ENCODE measurements around the gene SCYL2. TPM values are rescaled to one million over a fixed set of nuclear protein-coding genes. Genes with fewer than 3 reads are reported as not detected.

The SCYL2 gene
- total RNA-seq, 1 experiment from 2014 or later = 37.1 TPM

- TF ChIP-seq ZNF219 (CRISPR knock-in tag; IDR thresholded peaks at IDR 0.05; ENCODE audit: borderline replicate concordance) = no peak
- TF ChIP-seq ATF6 (CRISPR knock-in tag; IDR thresholded peaks at IDR 0.05) = no peak
- TF ChIP-seq ZNF423 (CRISPR knock-in tag; IDR thresholded peaks at IDR 0.05) = no peak
- no peak for TF ChIP-seq GABPB1 (CRISPR knock-in tag; IDR thresholded peaks at IDR 0.05)
- TF ChIP-seq ZNF416 (CRISPR knock-in tag; IDR thresholded peaks at IDR 0.05) = no peak
- H3K9me3 Mint-ChIP-seq = no peaks in the 10 kb centered on the region
- no peak overlapping the region for H3K27ac Mint-ChIP-seq
- no peak overlapping the region for H3K4me3 Mint-ChIP-seq
- H3K27me3 Mint-ChIP-seq (ENCODE audit: low read depth) = no peaks in the 10 kb centered on the region
- ATAC-seq (no peak), DNase-seq (ENCODE audit: low spot score) (no peak)
- ChIA-PET POLR2A (no interaction called here), CTCF (interaction anchor here (0.6 to 0.8 kb wide), 2 partner anchors 72 to 437 kb away, joined by 3 read pairs; no protein-coding TSS in a partner anchor)
- no peaks in the 10 kb centered on the region for H3K4me1 Mint-ChIP-seq
- H3K36me3 Mint-ChIP-seq = peaks cover 22% of the 10 kb centered on the region
These were observed 65.9 kb downstream of the SCYL2 start for GRCh38 chr12:100332852-100333251.

GRCh38 chr12:100337299-100337698, 70.3 kb downstream of the SCYL2 start:
- H3K27ac Mint-ChIP-seq = no peak overlapping the region
- DNase-seq (ENCODE audit: low spot score) (no peak), ATAC-seq (no peak)
- POLR2A ChIA-PET = no interaction called here
- TF ChIP-seq NR1H2 (CRISPR knock-in tag; IDR thresholded peaks at IDR 0.05) (no peak), FOXJ3 (CRISPR knock-in tag; IDR thresholded peaks at IDR 0.05; ENCODE audit: borderline replicate concordance) (no peak), EMX1 (CRISPR knock-in tag; IDR thresholded peaks at IDR 0.05) (no peak)
- H3K4me3 Mint-ChIP-seq = no peak overlapping the region
- CTCF ChIA-PET = interaction anchor here (1.1 kb wide), 1 partner anchor 67 kb away, joined by 3 read pairs; no protein-coding TSS in a partner anchor
- peaks cover under 1% of the 10 kb centered on the region; the same call in 1 of the 2 replicates for H3K9me3 Mint-ChIP-seq
- no peaks in the 10 kb centered on the region for H3K27me3 Mint-ChIP-seq (ENCODE audit: low read depth)
- H3K4me1 Mint-ChIP-seq = peaks cover 5% of the 10 kb centered on the region
- H3K36me3 Mint-ChIP-seq = peaks cover 28% of the 10 kb centered on the region

GRCh38 chr12:100337727-100338126, 70.8 kb downstream of the SCYL2 start:
- no peak overlapping the region for H3K4me3 Mint-ChIP-seq
- H3K9me3 Mint-ChIP-seq = peaks cover 4% of the 10 kb centered on the region; the same call in 1 of the 2 replicates
- TF ChIP-seq ARID4B (CRISPR knock-in tag; IDR thresholded peaks at IDR 0.05; ENCODE audit: borderline replicate concordance) (no peak), ERG (CRISPR knock-in tag; IDR thresholded peaks at IDR 0.05) (no peak), IRF1 (CRISPR knock-in tag; IDR thresholded peaks at IDR 0.05) (no peak), ZNF138 (CRISPR knock-in tag; conservative IDR thresholded peaks at IDR 0.05) (no peak), NFYB (CRISPR knock-in tag; conservative IDR thresholded peaks at IDR 0.05; ENCODE audit: low read depth) (no peak), FOXJ3 (CRISPR knock-in tag; IDR thresholded peaks at IDR 0.05; ENCODE audit: borderline replicate concordance) (no peak), RELA (CRISPR knock-in tag; IDR thresholded peaks at IDR 0.05; ENCODE audit: borderline replicate concordance) (no peak), GTF2I (CRISPR knock-in tag; conservative IDR thresholded peaks at IDR 0.05) (no peak), ATF6 (CRISPR knock-in tag; IDR thresholded peaks at IDR 0.05) (no peak), CREB1 (CRISPR knock-in tag; IDR thresholded peaks at IDR 0.05) (no peak), AR (CRISPR knock-in tag; IDR thresholded peaks at IDR 0.05) (no peak)
- ATAC-seq = no peak
- no peak for DNase-seq (ENCODE audit: low spot score)
- no peak overlapping the region for H3K27ac Mint-ChIP-seq
- peaks cover 28% of the 10 kb centered on the region for H3K36me3 Mint-ChIP-seq
- H3K27me3 Mint-ChIP-seq (ENCODE audit: low read depth) = no peaks in the 10 kb centered on the region
- H3K4me1 Mint-ChIP-seq = peaks cover 5% of the 10 kb centered on the region
- CTCF ChIA-PET = interaction anchor here (1.1 kb wide), 1 partner anchor 67 kb away, joined by 3 read pairs; no protein-coding TSS in a partner anchor
- POLR2A ChIA-PET = no interaction called here

Measured in WTC11 (cell line).